Thyroid gland (tissue), 4 donors: ENCODE measurements around the gene ASIC1.

Experiments used
- POLR2A ChIP-seq, 2 donors: fragments of 450-650 bp; IDR thresholded peaks; one replicate each; pipeline ENCODE4 v1.6.1; 2017; ENCODE audit warnings: antibody characterized with exemption in 2 of 2, mild to moderate bottlenecking in 2 of 2, moderate library complexity in 1 of 2
- TF ChIP-seq, protein P1 (sequence below), 6 experiments: fragments of 200-600 bp in 3 of 6; fragments of 450-650 bp in 3 of 6; sonication (generic) in 3 of 6; IDR thresholded peaks; one replicate each; pipeline ENCODE4 v1.5.1; 2016 to 2019; ENCODE audit warnings: antibody characterized with exemption in 6 of 6, mild to moderate bottlenecking in 2 of 6, inconsistent platforms in 1 of 6, moderate library complexity in 1 of 6

DNA sequence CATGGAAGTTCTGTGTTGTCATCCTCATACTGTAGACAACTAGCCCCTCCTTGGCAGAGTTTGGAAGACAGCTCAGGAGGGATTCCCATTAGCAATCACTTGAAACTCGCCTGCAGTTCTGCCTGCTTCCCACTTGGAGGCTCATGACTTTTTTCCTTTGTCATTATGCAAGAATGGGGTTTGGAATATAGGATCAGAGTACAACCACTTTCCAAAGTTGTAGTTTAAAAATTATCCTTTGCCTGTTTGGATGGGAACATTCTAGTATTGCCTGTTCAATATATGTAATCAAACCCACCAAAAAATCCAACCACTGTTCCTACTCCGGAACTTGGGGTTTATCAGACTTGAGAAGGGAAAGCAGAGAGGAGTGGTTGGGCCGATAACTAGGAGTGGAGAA lies 44.3 kb downstream of the ASIC1 start:
- TF ChIP-seq, protein P1, sequence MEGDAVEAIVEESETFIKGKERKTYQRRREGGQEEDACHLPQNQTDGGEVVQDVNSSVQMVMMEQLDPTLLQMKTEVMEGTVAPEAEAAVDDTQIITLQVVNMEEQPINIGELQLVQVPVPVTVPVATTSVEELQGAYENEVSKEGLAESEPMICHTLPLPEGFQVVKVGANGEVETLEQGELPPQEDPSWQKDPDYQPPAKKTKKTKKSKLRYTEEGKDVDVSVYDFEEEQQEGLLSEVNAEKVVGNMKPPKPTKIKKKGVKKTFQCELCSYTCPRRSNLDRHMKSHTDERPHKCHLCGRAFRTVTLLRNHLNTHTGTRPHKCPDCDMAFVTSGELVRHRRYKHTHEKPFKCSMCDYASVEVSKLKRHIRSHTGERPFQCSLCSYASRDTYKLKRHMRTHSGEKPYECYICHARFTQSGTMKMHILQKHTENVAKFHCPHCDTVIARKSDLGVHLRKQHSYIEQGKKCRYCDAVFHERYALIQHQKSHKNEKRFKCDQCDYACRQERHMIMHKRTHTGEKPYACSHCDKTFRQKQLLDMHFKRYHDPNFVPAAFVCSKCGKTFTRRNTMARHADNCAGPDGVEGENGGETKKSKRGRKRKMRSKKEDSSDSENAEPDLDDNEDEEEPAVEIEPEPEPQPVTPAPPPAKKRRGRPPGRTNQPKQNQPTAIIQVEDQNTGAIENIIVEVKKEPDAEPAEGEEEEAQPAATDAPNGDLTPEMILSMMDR (IDR thresholded peaks at IDR 0.05), result peak in 4 of 6 experiments; percentile 15 to 42 (median 32)
- no peak for TF ChIP-seq POLR2A (IDR thresholded peaks at IDR 0.05)
